Measurements from ENCODE around the gene ACD.

Gene ACD

DNA sequence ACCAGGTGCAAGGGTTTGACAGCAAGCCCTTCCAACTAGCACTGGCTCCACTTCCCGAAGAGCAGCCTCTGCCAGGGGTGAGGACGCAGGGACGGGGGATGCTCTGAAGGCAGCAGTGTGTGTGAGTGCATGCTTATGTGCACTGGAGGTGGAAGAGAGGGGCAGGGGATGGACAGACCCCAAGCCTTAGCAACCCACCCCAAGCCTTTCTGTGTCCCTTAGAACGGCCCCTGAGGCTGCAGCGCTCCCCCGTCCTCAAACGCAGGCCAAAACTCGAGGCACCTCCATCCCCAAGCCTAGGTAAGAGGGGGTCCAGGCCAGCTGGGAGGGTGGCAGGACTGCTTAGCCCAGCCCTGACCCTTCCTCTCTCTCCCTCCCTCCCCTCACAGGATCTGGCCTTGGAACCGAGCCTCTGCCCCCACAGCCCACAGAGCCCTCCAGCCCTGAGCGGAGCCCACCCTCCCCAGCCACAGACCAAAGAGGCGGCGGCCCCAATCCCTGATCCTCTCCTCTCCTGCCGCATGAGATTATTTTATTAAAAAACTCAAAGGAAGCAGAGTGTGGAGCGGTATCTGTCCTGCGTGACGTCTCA is 2.9 kb downstream of the ACD start:
- Histone ChIP-seq H3K79me2 (ENCODE audit: insufficient read depth, low read length) (no peaks in the 10 kb centered on the region), H4K20me1 (ENCODE audit: insufficient read depth, low read length) (no peaks in the 10 kb centered on the region), H3K4me3 (ENCODE audit: low read depth, low read length, poor library complexity, severe bottlenecking) (no peak overlapping the region), H3F3A (ENCODE audit: insufficient read depth, low read length) (no peaks in the 10 kb centered on the region), H3K27ac (ENCODE audit: low read depth, low read length, poor library complexity, severe bottlenecking) (no peak overlapping the region), H2AFZ (ENCODE audit: low read length) (no peak overlapping the region), H3K9ac (ENCODE audit: low read length) (no peak overlapping the region), H3K4me2 (ENCODE audit: low read length) (no peak overlapping the region), H3K9me3 (ENCODE audit: low read length) (no peaks in the 10 kb centered on the region), H3K36me3 (ENCODE audit: insufficient read depth, low read length) (peaks cover 53% of the 10 kb centered on the region; the same call in 1 of the 2 replicates), H3K4me1 (ENCODE audit: insufficient read depth, low read length, severe bottlenecking) (peaks cover 21% of the 10 kb centered on the region), H3K9me2 (ENCODE audit: low read depth, low read length) (no peaks in the 10 kb centered on the region), H3K27me3 (ENCODE audit: insufficient read depth, low read length) (no peaks in the 10 kb centered on the region)
- TF ChIP-seq, protein P1, sequence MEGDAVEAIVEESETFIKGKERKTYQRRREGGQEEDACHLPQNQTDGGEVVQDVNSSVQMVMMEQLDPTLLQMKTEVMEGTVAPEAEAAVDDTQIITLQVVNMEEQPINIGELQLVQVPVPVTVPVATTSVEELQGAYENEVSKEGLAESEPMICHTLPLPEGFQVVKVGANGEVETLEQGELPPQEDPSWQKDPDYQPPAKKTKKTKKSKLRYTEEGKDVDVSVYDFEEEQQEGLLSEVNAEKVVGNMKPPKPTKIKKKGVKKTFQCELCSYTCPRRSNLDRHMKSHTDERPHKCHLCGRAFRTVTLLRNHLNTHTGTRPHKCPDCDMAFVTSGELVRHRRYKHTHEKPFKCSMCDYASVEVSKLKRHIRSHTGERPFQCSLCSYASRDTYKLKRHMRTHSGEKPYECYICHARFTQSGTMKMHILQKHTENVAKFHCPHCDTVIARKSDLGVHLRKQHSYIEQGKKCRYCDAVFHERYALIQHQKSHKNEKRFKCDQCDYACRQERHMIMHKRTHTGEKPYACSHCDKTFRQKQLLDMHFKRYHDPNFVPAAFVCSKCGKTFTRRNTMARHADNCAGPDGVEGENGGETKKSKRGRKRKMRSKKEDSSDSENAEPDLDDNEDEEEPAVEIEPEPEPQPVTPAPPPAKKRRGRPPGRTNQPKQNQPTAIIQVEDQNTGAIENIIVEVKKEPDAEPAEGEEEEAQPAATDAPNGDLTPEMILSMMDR (IDR thresholded peaks at IDR 0.05; ENCODE audit: low read length): no peak
- TF ChIP-seq EZH2 (IDR thresholded peaks at IDR 0.05; ENCODE audit: borderline replicate concordance, low read length): no peak

DNA sequence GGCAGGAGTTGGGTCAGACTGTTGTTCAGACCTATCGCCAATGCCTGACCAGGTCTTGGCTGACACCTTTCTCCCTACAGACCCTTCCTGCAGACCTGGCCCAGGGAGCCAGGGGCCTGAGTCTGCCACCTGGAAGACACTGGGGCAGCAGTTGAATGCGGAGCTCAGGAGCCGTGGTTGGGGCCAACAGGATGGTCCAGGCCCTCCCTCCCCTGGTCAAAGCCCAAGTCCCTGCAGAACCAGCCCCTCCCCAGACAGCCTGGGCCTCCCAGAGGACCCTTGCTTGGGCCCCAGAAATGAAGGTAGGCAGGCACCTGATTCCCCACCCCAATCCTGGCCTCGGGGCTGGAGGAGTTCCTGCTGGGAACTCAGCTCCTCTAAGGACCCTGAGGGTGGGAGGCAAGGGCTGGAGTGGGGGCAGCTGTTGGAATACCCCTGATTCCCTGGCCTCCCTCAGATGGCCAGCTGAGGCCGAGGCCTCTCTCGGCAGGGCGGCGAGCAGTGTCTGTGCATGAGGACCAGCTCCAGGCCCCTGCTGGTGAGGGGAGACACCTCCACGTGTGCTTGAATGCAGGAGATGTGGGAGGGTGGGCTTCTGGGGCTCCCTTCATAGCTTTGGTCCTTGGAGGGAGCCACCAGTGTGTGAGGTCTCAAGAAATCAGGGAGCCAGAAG is 3.6 kb downstream of the ACD start:
- H3K9me2 ChIP-seq (ENCODE audit: low read depth, low read length): no peaks in the 10 kb centered on the region
- no peak overlapping the region for H3K9ac ChIP-seq (ENCODE audit: low read length)
- no peak overlapping the region for H3K4me2 ChIP-seq (ENCODE audit: low read length)
- H3K4me1 ChIP-seq (ENCODE audit: insufficient read depth, low read length, severe bottlenecking): peaks cover 19% of the 10 kb centered on the region
- H2AFZ ChIP-seq (ENCODE audit: low read length): no peak overlapping the region
- H3K27me3 ChIP-seq (ENCODE audit: insufficient read depth, low read length): no peaks in the 10 kb centered on the region
- H3K36me3 ChIP-seq (ENCODE audit: insufficient read depth, low read length): peaks cover 59% of the 10 kb centered on the region
- no peaks in the 10 kb centered on the region for H4K20me1 ChIP-seq (ENCODE audit: insufficient read depth, low read length)
- no peak overlapping the region for H3K27ac ChIP-seq (ENCODE audit: low read depth, low read length, poor library complexity, severe bottlenecking)
- no peaks in the 10 kb centered on the region for H3K79me2 ChIP-seq (ENCODE audit: insufficient read depth, low read length)
- TF ChIP-seq, protein P1 (IDR thresholded peaks at IDR 0.05; ENCODE audit: low read length): no peak
- no peak overlapping the region for H3K4me3 ChIP-seq (ENCODE audit: low read depth, low read length, poor library complexity, severe bottlenecking)
- H3F3A ChIP-seq (ENCODE audit: insufficient read depth, low read length): no peaks in the 10 kb centered on the region
- no peaks in the 10 kb centered on the region for H3K9me3 ChIP-seq (ENCODE audit: low read length)

DNA sequence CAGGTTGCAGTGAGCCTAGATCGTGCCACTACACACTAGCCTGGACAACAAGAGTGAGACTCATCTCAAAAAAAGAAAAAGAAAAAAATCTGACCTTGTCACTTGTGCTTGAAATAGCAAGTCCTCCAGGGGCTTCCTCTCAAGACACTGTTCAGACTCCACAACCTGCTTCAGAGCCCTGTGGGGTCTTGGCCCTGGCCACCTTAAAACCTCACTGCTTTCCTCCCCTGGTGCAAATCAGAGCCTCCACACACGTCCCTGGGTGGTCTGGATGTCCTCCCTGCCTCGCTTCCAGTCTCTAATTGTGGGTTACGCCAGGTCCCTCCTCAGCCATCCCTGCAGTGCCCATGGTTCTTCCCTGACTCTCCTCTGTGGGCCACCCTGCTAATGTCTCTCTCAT is 4.7 kb downstream of the ACD start:
- no peaks in the 10 kb centered on the region for H3K9me2 ChIP-seq (ENCODE audit: low read depth, low read length)
- TF ChIP-seq, protein P1 (IDR thresholded peaks at IDR 0.05; ENCODE audit: low read length): no peak
- no peak for TF ChIP-seq EZH2 (IDR thresholded peaks at IDR 0.05; ENCODE audit: borderline replicate concordance, low read length)
- H3K9me3 ChIP-seq (ENCODE audit: low read length): no peaks in the 10 kb centered on the region
- H3K4me1 ChIP-seq (ENCODE audit: insufficient read depth, low read length, severe bottlenecking): peaks cover 13% of the 10 kb centered on the region
- H3K9ac ChIP-seq (ENCODE audit: low read length): no peak overlapping the region; the same call in 1 of the 2 replicates
- H3K4me2 ChIP-seq (ENCODE audit: low read length): no peak overlapping the region
- H4K20me1 ChIP-seq (ENCODE audit: insufficient read depth, low read length): no peaks in the 10 kb centered on the region
- H3K79me2 ChIP-seq (ENCODE audit: insufficient read depth, low read length): no peaks in the 10 kb centered on the region
- no peak overlapping the region for H3K27ac ChIP-seq (ENCODE audit: low read depth, low read length, poor library complexity, severe bottlenecking)
- peaks cover 70% of the 10 kb centered on the region for H3K36me3 ChIP-seq (ENCODE audit: insufficient read depth, low read length)
- no peak overlapping the region for H2AFZ ChIP-seq (ENCODE audit: low read length)
- no peaks in the 10 kb centered on the region for H3F3A ChIP-seq (ENCODE audit: insufficient read depth, low read length)
- no peak overlapping the region for H3K4me3 ChIP-seq (ENCODE audit: low read depth, low read length, poor library complexity, severe bottlenecking)
- H3K27me3 ChIP-seq (ENCODE audit: insufficient read depth, low read length): no peaks in the 10 kb centered on the region
